ENCODE results near the gene SLX4.

Gene SLX4

DNA sequence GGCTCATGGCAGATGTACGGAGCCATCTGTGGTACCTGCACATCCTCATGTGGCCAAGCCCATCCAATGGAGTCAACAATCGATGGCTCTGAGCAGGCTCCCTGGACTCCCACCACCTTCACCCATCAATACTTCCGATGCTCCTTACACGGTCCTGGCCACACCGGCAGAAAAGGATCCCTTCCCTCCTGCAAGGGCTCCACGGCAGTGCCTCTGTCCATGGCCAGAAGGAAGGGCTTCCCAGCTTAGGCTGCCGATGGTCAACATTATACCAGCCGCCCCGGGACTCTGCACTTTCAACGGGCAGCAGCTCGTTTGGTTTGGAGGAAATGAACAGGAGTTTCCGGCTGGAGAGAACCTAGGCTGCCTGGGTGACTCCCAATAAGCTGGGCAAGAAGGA is 13.2 kb downstream of the SLX4 start:
- DNase-seq (ENCODE audit: low spot score): no peak

DNA sequence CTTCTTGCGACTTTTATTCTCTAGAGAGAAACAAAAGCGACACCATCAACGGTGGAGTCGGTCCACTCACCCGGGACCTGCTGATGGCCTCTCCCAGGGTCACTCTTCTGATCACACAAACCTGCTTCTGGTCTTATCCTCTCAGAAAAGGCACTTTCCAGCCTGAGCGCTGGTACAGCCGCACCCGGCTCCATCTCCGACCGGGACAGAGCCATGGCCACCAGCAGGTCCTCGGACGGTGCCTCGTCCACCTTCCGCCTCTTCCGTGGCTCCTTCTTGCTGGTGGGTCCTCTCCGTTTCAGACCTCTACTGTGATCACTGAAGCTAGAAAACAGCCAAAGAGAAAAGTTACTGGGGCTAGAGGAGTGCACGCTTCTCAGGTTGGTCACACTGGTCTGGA is 13.7 kb downstream of the SLX4 start:
- DNase-seq (ENCODE audit: low spot score): no peak

DNA sequence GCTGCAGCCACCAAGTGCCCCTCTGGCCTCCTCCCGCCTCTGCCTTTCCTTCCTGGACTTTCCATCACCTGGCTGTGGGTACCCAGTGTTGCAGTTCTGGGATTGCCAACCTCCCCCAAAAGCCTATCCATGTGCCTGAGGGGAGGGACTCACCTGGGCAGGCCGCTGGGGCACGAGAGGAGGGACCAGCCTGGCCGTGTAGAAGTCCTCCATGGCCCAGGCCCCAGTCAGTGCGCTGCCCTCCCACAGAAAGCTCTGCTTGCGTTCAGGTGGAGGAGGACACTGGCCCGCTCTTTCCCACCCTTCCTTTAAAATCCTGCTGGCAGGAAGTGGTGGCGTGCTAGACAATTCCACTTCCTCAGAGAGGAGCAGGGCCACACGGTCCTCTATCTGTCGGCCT is 14.2 kb downstream of the SLX4 start:
- DNase-seq (ENCODE audit: low spot score): no peak

DNA sequence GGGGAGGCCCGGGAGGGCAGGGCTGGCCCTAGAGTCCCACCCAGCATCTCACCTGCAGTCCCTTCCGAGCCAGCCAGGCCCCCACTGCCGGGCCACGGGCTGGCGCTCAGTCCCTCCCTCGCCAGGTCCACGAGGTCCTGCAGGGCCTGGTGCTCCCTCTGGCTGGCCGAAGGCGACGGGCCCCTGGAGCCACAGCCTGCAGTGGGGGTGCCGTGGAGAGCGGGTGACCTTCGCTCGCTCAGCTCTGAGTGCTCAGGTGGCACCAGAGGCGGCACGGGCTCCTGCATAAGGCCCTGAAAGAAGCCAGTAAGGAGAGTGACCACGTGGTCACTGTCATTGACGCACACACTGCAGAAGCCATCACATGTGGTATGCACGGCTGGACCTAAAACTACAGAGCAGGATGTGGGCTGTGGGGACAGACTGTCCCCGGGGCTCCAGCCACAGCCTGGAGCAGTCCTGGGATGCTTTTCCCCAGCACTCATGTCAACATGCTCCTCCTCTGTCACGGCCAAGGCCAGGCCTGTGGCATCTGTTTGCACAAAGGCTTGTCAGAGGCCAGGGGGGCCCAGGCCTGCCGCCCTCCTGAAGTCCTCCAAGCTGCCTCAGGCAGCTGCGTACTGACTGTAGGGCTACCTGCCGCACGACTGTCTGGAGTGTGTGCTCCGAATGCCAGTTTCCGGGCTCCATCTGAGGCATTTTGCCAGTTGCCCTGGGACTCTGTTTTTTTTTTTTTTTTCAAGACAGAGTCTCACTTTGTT is 15.1 kb downstream of the SLX4 start:
- no peak for DNase-seq (ENCODE audit: low spot score)

DNA sequence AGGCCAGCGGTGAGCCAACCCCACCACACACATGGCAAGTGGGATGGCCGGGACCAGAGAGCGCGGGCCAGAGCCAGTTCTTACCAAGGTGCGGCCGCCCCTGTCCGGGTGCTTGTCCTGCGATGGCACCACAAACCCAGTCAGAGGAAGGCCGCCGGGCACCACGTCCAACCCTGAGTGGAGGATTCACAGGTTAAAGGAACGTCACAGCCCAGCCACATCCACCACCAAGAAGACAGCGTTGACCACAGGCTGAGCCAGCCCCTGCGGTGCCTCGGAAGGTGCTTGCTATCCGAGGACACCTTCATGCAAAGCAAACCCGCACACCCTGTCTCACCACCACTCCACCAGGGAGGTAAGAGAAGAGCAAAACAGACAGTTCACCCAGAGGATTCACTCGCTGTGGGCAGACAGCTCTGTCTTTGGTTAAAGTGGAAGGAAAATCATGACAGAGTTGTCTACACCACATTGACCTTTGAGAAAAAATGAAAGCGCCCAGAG is 15.8 kb downstream of the SLX4 start:
- no peak for DNase-seq (ENCODE audit: low spot score)

DNA sequence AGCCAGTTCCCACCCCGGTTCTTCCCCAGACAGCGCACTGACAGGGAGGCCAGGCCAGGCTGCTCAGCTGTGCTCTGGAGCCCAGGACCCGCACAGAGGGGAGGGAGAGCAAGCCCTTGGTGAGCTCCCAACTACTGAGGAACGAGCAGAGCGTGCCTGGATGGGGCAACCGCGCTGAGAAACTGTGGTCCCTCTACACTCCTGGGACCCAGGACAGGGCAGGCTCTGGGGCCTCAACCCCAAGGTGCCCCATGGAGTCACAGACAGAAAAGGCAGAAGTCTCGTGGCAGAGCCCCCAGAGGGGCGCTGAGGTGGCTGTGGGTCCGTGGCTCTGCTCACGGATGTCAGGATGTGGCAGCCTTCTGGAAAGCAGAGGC is 16.3 kb downstream of the SLX4 start:
- DNase-seq (ENCODE audit: low spot score): no peak

DNA sequence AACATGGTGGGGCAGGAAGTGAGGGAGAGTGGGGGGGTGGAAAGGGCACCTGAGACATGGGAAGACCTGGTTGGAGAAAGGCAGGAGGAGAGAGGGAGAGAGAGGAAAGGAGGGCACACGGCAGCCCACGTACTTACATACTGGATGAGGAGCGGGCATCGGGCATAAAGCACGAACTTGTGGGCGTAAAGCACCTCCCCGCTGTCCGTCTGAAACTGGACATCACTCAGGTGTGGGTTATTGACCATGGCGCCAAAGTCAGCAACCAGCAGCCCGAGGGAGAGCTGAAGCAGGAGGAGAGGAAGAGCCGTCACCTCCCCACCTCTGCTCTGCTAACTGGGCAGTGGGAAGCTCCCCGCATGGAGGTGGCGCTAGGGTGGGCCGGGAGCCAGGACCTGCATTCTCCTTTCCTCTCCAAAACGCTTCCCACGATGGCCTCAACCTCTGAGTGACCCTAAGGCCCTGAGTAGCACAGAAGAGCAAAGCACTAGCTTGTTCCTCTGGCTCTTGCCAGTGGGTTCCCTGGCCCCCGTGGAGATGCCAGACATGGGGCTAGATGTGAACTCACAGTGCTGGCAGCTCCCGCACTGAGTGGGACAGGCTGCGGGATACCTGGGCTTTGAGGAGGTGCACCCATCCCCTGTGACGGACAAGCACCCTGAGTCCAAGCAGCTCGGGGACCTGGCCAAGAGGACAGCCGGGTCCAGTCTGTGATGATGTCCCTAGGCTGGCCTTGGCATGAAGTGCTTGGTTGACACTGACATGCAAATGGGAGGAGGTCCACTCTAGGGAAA is 16.9 kb downstream of the SLX4 start:
- DNase-seq (ENCODE audit: low spot score): peak; percentile 11

DNA sequence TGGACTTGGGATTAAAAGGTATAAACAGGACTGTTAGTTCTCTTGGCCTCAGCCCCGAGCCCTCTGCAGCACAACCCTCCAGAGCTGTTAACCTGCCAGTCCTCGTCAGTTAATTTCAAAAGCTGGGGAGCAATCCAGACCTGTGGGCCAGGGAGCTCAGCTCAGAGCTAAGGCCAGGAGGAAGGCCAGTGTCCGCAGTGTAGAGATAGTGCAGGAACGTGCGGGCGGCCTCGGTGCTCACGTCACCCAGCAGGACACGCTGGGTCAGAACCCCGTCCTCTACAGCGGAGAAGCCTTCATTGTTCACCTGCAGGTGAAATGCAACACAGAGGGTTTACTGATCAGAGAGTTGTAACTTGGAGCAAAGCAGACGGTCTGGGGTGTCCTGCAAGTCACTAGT is 18.8 kb downstream of the SLX4 start:
- no peak for DNase-seq (ENCODE audit: low spot score)

DNA sequence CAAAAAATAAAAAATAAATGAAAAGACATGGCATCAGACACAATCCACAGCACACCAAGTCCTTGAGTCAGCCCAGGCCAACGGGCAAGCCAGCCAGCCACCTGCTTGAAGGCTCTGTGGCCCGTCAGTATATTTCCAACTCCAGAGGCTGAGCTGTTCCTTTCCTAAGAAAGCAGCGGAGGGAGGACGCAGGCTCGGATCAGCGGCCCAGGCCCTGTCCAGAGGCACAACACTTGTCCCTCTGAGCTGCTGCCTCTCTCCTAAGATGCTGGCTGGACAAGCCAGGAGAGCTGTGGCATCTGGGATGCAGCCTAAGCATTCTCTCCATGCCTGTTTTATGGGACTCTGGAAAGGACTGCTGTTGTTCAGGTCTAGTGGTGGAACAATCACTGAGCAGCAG is 19.4 kb downstream of the SLX4 start:
- no peak for DNase-seq (ENCODE audit: low spot score)

DNA sequence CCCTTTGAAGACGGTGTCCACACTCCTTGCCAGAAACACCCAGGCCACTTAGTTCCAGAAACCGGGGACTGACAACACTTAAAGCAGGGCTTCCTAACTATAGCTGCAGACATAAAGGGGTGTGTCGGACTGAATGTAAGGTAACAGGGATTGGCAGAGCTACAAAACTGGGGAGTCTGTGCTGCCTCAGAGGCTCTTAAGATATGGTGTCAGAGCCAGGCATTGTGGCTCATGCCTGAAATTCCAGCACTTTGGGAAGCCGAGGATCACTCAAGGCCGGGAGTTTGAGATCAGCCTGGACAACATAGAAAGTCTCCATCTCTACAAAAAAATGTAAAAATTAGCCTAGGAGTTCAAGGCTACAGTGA is 20.0 kb downstream of the SLX4 start:
- no peak for DNase-seq (ENCODE audit: low spot score)

DNA sequence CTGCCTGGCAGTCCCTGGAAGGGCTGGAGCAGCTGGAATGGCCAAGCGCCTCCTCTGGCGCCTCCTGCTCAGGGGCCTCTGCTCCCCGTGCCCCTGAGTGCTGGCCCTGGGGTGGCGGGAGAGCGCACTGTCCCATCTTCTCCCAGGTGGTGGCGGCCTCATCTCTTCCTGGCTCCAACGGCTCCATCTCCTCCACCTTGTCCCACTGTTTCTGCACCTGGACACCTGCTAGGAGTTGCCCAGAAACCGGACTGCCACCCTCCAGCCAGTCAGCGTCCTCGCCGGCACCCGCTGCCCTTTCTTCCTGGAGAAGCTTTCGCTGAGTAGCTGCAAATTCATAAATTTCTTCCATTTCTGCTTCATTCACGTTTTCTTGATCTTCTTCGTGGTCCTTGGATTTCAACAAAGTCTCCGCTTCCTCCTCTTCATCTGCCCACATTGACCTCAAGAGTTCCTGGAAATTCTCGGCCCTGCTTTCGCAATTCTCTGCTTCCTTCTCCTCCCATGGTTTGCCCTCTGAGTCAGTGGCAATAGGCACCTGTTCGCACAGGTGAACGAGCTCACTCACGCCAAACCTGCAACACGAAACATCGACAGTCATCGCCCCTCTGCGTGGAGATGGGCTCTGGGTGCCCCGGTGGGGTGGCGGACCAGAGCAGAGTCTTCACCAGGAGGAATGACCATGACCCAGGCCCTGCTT is 20.5 kb downstream of the SLX4 start:
- DNase-seq (ENCODE audit: low spot score): no peak

DNA sequence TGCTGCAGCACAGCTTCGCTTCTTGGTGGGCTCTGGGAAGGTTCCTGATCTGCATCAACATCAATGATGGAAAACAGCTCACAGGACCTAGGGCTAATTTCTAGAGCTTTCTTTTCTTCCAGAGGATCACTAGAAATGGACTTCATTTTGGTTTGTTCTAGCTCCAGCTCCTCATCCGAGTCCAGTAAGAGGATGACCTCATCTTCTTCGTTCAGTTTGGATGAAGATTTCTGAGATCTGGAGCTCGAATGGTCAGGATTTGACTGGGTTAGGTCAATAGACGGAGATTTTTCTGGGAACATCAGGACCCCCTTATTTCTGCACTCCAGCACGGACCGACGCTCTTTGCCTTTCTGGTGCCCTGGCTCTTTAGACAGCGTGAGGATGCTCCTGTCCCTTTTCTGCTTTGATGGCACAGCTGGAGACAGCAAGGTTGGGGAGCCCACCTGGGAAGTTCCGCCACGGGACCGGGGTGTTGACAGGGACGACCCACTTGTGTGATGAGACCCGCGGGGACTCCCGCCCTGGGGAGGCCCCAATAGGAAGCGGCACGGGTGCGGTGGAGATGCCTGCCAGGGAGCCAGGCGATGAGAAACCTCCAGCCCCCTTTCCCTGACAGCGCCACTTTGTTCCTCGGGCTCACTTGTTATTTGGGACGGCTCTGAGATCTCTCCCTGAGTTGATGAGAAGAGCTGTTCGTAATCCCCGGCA is 21.3 kb downstream of the SLX4 start:
- no peak for DNase-seq (ENCODE audit: low spot score)

DNA sequence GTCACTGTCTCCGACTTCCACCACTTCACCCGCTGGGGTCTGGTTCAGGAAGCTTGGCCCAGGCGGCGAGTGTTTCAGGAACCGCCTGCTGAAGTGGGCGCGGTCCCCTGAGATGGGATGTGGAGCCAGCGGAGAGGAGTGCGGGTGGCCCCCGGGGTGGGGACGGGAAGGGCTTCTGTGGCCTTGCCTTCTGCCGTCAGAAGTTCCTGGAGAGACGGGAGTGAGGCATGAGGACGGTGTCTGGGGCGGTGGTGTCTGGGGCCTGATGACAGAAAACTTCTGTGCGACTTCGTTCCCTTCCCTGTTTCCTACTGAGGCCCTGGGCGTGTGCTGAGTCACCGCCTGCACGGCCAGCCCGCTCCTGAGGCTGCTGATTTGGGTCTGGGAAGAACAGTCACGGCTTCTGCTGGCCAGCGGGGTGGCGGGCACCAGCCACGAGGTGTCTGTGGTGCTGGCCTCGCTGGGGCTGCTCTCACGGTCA is 21.9 kb downstream of the SLX4 start:
- DNase-seq (ENCODE audit: low spot score): no peak

DNA sequence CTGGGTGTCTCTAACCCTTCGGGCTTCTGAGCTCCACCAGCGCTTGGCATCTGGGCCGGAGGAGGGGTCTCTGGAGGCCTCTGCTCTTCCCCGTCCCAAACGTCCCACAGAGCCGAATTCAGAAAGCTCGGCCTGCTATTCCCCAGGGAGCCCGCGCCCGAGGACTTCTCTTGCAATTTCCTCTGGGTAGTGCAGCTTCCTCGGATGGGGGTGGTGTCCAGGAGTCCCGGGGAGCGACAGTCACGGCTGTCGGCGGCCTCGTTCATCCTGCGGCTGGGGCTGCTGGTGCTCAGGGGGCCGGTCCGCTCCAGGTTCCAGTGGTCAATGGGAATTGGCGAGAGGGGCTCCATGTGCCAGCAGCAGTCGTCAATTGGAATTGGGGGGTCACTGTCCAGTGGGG is 22.4 kb downstream of the SLX4 start:
- DNase-seq (ENCODE audit: low spot score): no peak

DNA sequence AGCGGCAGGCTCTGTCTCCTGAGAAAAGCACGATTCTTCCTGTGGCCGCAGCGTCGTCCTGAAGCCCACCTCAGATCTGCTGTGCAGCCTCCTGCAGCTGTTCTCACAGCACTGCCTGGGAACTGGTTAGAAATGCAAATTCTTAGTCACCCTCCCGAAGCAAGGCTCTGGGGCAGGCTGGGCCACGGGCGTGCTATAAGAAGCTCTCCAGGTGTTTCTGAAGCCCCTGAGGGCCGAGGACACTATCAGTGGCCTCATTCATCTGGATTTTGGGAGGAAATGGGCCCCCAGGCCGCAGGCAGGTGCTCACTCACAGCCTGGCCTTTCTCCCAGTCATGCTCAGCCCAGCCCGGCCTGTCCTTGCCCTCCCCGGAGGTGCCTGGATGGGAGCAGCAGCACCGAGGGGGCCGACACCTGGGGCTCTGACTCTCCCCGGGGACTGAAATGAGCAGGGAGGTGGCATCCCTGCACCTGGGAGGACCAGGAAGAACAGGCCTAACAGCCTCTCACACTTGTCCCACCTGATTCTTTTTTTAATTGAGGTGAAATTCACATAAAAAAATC is 23.8 kb downstream of the SLX4 start:
- no peak for DNase-seq (ENCODE audit: low spot score)

DNA sequence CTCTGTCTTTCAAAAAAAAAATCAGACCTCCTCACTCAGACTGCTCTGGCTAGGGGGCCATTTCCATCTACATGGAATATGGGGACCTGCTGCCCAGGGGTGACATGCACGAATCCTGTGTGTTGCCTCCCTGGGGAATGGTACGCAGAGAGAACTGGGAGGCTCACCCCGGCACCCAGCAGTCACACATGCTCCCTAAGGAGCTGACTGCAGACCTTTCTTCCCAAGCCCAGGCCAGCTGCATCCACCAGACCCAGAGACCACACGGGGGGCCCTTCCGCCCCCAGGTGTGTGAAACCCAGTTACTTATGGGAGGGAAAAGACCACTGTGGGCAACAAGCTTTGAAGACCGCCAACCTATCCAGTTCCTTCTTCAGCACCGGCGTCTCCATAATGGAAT is 27.0 kb downstream of the SLX4 start:
- no peak for DNase-seq (ENCODE audit: low spot score)

DNA sequence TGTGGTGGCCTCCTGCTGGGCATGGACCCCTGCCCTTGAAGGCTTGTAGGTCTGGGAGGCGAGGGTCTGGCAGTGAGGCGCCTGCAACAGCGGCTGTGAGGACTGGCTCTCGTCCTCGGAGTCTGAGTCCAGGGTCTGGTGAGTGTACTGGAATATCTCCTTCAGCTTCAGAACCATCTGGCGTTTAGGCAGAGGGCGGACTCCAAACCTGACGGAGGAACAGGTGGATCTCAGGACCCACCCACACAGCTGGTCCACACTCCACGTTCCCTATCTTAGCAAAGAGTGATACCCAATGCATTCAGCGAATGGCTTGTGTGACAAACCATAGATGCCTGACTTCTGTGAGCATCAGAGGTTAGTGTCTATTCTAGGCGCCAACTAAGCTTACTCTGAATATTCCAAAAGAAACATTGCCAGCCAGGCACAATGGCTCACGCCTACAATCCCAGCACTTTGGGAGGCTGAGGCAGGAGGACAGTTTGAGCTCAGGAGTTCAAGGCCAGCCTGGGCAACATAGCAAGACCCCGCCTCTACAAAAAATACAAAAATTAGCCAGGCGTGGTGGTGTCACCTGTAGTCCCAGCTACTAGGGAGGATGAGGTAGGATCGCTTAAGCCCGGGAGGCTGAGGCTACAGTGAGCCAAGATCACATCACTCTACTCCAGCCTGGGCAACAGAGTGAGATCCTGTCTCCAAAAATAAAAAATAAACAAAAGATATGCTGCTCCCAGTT is 27.9 kb downstream of the SLX4 start:
- DNase-seq (ENCODE audit: low spot score): no peak

DNA sequence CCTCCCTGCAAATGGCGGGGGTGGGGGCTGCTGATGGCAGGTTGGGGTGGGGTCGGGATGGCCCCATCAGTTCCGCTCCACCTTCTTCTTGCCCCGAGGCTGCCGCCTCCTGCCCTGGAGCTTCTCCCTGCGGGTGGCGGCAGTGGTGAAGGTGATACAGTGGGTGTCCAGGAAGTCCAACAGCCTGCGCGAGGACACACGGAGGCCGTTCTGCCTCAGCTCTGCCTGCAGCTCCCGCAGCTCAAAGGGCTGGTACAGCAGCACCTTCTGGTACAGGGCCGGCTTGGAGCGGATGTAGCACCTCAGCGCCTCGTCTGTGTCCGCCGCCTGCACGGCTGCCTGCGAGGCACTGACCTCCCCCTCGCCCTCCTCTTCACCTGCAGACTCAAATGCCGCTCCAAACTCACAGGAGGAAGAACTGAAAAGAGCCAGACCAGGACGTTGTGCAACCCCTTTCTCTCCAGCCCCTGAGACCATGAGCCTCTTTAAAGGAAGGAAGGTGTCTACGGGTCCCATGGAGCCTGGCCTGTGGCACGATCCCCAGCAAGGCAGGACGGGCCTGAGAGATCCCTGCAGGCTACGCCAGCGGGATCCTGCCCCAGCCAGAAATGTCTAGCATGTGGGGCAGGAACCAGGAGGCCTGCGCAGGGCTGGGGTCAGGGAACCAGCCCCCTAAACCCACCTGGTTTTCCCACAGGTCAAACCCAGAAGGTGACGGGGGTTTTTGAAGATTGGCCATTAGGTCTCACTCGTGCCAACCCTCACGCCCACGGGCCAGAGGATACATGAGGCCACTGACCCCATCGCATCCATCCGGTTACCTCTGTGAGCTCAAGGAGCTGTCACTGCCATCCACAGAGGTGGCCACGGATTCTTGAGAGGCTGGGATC is 28.9 kb downstream of the SLX4 start:
- no peak for DNase-seq (ENCODE audit: low spot score)

DNA sequence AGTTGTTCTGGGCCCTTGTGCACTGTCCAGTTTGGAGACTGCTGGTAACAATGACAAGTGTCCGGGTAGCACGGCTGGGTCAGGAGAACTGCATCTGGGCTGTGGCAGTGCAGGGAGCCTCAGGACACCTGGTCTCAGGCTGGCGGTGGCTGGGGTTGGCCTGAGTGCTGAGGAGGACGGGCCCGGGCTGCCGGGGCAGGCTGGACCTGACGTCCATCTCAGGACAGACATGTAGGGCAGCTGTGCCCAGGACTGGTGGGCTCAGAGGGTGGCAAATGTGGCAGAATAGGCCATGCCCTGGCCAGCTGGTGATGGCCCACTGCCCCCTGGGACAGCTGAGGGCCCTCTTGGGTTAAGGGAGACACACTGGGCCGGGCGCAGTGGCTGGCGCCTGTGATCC is 30.0 kb downstream of the SLX4 start:
- DNase-seq (ENCODE audit: low spot score): no peak

DNA sequence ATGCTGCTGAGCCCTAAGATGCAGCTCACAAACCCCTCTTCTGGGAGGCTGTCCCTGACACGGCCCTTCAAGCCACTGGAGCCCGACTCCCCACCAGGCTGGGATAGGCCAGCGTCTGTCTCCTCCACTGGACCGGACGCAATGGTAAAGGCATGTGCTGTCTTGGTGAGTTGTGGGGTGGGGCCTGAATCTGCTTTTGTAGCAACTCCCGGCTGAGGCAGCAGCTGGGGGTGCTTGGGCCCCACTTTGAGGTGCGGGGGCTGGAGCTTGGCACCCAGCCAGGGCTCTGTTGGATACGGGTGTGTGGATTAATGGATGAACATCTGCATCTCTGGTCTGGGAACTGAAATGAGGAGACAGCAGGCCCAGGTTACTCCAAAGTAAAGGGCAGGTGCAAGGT is 30.7 kb downstream of the SLX4 start:
- peak; percentile 67 for DNase-seq (ENCODE audit: low spot score)
